OCI-LY3 (cell line): ENCODE results near the gene FCHO1.

Experiments used
- H2AFZ ChIP-seq: fragments of 200-600, 300-600 bp; shearing (Covaris generic); 2 replicates; pipeline ENCODE4 v1.6.0; 2014; ENCODE audit warnings: antibody characterized with exemption, low read depth, low read length
- H3K27ac ChIP-seq: fragments of 200-600, 300-600 bp; sonication (generic); 2 replicates; pipeline ENCODE4 v1.5.1; 2014; ENCODE audit warnings: mild to moderate bottlenecking, low read length, moderate library complexity, mixed read lengths
- H3K27me3 ChIP-seq: fragments of 200-600, 300-600 bp; sonication (generic); 2 replicates; pipeline ENCODE4 v1.6.1; 2014; ENCODE audit warnings: low read depth, low read length, mixed read lengths
- H3K36me3 ChIP-seq: fragments of 200-600, 300-600 bp; sonication (generic); replicated peaks from 2 replicates; pipeline ENCODE3; 2014; ENCODE audit warnings: low read depth, low read length, mixed read lengths
- H3K4me1 ChIP-seq: fragments of 300-600, 200-600 bp; sonication (generic); 2 replicates; pipeline ENCODE4 v1.6.1; 2014; ENCODE audit warnings: low read length, mixed read lengths
- H3K4me2 ChIP-seq: fragments of 200-600, 300-600 bp; sonication (generic); 2 replicates; pipeline ENCODE4 v1.6.1; 2014; ENCODE audit warnings: low read length, mixed read lengths
- H3K4me3 ChIP-seq: fragments of 300-600, 200-600 bp; sonication (generic); 2 replicates; pipeline ENCODE4 v1.5.1; 2014; ENCODE audit warnings: antibody characterized with exemption, mild to moderate bottlenecking, low read length, moderate library complexity
- H3K79me2 ChIP-seq: fragments of 300-600, 200-600 bp; shearing (Covaris generic); 2 replicates; pipeline ENCODE4 v1.6.1; 2014; ENCODE audit warnings: mild to moderate bottlenecking, low read length, mixed read lengths
- H3K9ac ChIP-seq: fragments of 300-600, 200-600 bp; shearing (Covaris generic); 2 replicates; pipeline ENCODE4 v1.6.0; 2014; ENCODE audit warnings: mild to moderate bottlenecking, low read length, moderate library complexity
- H3K9me3 ChIP-seq: fragments of 200-600, 300-600 bp; shearing (Covaris generic); 2 replicates; pipeline ENCODE4 v1.6.1; 2014; ENCODE audit warnings: low read length, mixed read lengths; ENCODE audit not compliant: insufficient read depth
- H4K20me1 ChIP-seq: fragments of 200-600, 300-600 bp; sonication (generic); 2 replicates; pipeline ENCODE4 v1.6.1; 2016; ENCODE audit warnings: low read length, mixed read lengths; ENCODE audit not compliant: insufficient read depth
- EZH2phosphoT487 ChIP-seq: fragments of 200-600 bp; shearing (Covaris generic); IDR thresholded peaks from 2 replicates; pipeline ENCODE4 v1.6.1; 2018; ENCODE audit warnings: antibody characterized with exemption, mixed run types, low read depth
- TF ChIP-seq, protein P1 (sequence below): fragments of 200-600, 300-600 bp; sonication (generic); IDR thresholded peaks from 2 replicates; pipeline ENCODE4 v1.5.1; 2014; ENCODE audit warnings: antibody characterized with exemption, low read length, low read depth

The FCHO1 gene

DNA sequence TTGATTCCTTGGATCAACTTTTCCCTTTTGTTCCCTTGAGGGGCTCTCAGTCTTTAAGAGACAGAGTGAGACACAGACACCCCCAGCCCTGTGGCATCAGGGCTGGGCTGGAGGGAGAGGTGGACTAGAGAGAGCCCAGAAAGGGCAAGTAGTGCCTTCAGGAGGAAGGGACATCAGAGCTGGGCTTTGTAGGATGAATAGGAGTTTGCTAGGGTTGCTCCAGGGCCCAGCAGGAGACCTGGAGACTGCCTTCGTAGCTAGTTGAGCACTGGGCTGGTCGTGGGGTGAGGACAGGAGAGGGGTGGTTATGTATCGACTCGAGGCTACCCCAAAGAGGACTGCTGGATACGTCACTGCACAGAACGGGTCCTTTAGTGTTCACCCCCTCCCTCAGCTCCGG is 26.6 kb upstream of the FCHO1 start:
- Histone ChIP-seq H3K4me3 (no peak overlapping the region), H3K27me3 (no peaks in the 10 kb centered on the region), H3K79me2 (peaks cover 41% of the 10 kb centered on the region), H3K4me2 (no peak overlapping the region), H2AFZ (no peak overlapping the region), H3K9ac (no peak overlapping the region), H3K27ac (no peak overlapping the region), H3K36me3 (peaks cover 51% of the 10 kb centered on the region), H4K20me1 (peaks cover 21% of the 10 kb centered on the region), H3K9me3 (no peaks in the 10 kb centered on the region), H3K4me1 (peaks cover 12% of the 10 kb centered on the region)
- TF ChIP-seq EZH2phosphoT487, result no peak
- TF ChIP-seq, protein P1, sequence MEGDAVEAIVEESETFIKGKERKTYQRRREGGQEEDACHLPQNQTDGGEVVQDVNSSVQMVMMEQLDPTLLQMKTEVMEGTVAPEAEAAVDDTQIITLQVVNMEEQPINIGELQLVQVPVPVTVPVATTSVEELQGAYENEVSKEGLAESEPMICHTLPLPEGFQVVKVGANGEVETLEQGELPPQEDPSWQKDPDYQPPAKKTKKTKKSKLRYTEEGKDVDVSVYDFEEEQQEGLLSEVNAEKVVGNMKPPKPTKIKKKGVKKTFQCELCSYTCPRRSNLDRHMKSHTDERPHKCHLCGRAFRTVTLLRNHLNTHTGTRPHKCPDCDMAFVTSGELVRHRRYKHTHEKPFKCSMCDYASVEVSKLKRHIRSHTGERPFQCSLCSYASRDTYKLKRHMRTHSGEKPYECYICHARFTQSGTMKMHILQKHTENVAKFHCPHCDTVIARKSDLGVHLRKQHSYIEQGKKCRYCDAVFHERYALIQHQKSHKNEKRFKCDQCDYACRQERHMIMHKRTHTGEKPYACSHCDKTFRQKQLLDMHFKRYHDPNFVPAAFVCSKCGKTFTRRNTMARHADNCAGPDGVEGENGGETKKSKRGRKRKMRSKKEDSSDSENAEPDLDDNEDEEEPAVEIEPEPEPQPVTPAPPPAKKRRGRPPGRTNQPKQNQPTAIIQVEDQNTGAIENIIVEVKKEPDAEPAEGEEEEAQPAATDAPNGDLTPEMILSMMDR, result no peak

DNA sequence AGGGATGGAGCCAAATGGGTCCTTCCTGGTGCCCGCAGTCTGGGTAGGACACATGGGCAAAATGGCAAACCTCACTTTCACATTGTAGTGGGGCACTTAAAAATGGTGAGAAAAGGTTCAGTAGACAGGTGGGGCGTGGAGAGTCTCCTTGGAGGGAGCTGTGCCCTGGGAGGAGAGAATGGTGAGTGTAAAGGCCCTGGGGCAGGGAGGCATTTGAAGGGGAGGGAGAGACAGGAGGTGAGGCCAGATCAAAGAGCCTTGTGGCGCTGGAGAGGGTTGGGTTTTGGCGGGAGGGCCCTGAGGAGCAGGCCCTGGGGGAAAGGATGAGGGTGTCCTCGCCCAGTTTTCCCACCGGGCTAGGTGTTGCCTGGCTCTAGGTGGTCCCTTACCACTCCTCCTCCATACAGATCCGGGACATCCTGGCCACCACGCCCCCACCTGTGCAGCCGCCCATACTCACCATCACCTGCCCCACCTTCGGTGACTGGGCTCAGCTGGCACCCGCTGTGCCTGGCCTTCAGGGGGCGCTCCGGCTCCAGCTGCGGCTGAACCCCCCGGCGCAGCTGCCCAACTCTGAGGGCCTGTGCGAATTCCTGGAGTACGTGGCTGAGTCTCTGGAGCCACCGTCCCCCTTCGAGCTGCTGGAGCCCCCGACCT is 25.7 kb upstream of the FCHO1 start:
- Histone ChIP-seq H3K27ac (no peak overlapping the region), H4K20me1 (peaks cover 13% of the 10 kb centered on the region), H3K36me3 (peaks cover 59% of the 10 kb centered on the region), H3K9ac (no peak overlapping the region), H3K4me3 (no peak overlapping the region), H3K4me2 (no peak overlapping the region), H3K4me1 (peaks cover 7% of the 10 kb centered on the region), H3K79me2 (peaks cover 39% of the 10 kb centered on the region), H3K9me3 (no peaks in the 10 kb centered on the region), H2AFZ (no peak overlapping the region), H3K27me3 (no peaks in the 10 kb centered on the region)
- TF ChIP-seq, protein P1, result peak; percentile 66
- TF ChIP-seq EZH2phosphoT487, result no peak

DNA sequence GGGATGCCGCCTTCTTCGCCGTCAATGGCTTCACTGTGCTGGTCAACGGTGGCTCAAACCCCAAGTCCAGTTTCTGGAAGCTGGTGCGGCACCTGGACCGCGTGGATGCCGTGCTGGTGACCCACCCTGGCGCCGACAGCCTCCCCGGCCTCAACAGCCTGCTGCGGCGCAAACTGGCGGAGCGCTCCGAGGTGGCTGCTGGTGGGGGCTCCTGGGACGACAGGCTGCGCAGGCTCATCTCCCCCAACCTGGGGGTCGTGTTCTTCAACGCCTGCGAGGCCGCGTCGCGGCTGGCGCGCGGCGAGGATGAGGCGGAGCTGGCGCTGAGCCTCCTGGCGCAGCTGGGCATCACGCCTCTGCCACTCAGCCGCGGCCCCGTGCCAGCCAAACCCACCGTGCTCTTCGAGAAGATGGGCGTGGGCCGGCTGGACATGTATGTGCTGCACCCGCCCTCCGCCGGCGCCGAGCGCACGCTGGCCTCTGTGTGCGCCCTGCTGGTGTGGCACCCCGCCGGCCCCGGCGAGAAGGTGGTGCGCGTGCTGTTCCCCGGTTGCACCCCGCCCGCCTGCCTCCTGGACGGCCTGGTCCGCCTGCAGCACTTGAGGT is 25.0 kb upstream of the FCHO1 start:
- Histone ChIP-seq H3K27ac (no peak overlapping the region), H3K4me2 (no peak overlapping the region), H4K20me1 (peaks cover 6% of the 10 kb centered on the region), H2AFZ (no peak overlapping the region), H3K9ac (no peak overlapping the region), H3K4me3 (no peak overlapping the region), H3K9me3 (no peaks in the 10 kb centered on the region), H3K27me3 (no peaks in the 10 kb centered on the region), H3K79me2 (peaks cover 37% of the 10 kb centered on the region), H3K4me1 (peaks cover under 1% of the 10 kb centered on the region; the same call in 1 of the 2 replicates), H3K36me3 (peaks cover 60% of the 10 kb centered on the region)
- TF ChIP-seq, protein P1, result no peak
- TF ChIP-seq EZH2phosphoT487, result no peak

DNA sequence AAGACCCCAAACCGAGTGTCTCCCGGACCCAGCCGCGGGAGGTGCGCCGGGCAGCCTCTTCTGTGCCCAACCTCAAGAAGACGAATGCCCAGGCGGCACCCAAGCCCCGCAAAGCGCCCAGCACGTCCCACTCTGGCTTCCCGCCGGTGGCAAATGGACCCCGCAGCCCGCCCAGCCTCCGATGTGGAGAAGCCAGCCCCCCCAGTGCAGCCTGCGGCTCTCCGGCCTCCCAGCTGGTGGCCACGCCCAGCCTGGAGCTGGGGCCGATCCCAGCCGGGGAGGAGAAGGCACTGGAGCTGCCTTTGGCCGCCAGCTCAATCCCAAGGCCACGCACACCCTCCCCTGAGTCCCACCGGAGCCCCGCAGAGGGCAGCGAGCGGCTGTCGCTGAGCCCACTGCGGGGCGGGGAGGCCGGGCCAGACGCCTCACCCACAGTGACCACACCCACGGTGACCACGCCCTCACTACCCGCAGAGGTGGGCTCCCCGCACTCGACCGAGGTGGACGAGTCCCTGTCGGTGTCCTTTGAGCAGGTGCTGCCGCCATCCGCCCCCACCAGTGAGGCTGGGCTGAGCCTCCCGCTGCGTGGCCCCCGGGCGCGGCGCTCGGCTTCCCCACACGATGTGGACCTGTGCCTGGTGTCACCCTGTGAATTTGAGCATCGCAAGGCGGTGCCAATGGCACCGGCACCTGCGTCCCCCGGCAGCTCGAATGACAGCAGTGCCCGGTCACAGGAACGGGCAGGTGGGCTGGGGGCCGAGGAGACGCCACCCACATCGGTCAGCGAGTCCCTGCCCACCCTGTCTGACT is 24.1 kb upstream of the FCHO1 start:
- no peaks in the 10 kb centered on the region for H3K9me3 ChIP-seq
- no peak overlapping the region for H3K4me3 ChIP-seq
- H3K4me2 ChIP-seq, result no peak overlapping the region
- peaks cover 3% of the 10 kb centered on the region for H4K20me1 ChIP-seq
- peaks cover 35% of the 10 kb centered on the region for H3K79me2 ChIP-seq
- no peak overlapping the region for H2AFZ ChIP-seq
- H3K9ac ChIP-seq, result no peak overlapping the region
- no peak overlapping the region for H3K27ac ChIP-seq
- H3K4me1 ChIP-seq, result no peaks in the 10 kb centered on the region
- no peaks in the 10 kb centered on the region for H3K27me3 ChIP-seq
- TF ChIP-seq, protein P1, result no peak
- no peak for TF ChIP-seq EZH2phosphoT487
- H3K36me3 ChIP-seq, result peaks cover 57% of the 10 kb centered on the region
